ENCODE data around the gene BBOX1. TPM values are rescaled to one million over a fixed set of nuclear protein-coding genes. Genes with fewer than 3 reads are reported as not detected.

Gene BBOX1
- total RNA-seq, 1 donor from 2014 or later = not detected

DNA sequence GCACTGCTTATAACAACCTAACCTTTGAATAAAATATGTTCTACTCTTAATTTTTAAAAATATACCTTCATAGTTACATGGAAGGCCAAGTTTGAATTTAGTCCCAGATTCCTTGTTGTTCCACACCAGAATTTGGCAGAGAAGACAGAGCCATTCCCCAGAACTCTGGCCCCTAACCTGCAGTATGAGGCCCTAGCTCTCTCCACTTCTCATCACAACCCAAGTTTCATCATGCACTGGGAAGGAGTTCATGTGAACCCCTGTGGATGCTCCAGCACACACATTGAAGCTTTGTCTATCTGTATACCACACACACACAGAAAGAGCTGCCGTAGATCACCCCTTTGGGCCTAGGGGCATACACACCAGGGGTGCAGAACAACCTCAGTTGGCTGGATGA is 10.6 kb upstream of the BBOX1 start:
- TF ChIP-seq CTCF (IDR thresholded peaks at IDR 0.05; ENCODE audit: insufficient read depth, low read length, poor library complexity, severe bottlenecking) = no peak
- DNase-seq (ENCODE audit: low read depth) = no peak
- H3K27me3 ChIP-seq (ENCODE audit: control insufficient read depth, insufficient read depth, low read length) = no peaks in the 10 kb centered on the region
- H3K36me3 ChIP-seq (ENCODE audit: control insufficient read depth, insufficient read depth, low read length) = no peaks in the 10 kb centered on the region
- H3K4me3 ChIP-seq (ENCODE audit: low read depth, low read length) = no peak overlapping the region

DNA sequence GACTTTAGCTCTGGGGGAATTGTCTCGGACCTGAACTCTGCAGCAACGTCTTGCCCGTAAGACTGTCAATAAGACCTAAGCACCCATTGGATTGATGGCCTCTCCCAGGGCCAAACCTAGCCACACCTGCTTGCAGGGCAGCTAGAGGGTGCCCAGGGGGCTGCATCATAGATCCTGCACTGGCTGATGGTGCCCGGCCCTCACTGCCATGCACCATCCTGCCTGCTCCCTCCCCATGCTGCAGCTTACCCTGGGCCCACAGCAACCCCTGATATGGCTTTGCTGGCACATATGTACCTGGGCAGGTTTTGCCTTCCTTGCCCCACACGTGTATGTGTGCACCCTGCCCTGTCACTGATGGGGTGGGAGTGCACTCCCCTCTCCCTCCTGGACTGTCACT is 8.9 kb upstream of the BBOX1 start:
- H3K36me3 ChIP-seq (ENCODE audit: control insufficient read depth, insufficient read depth, low read length) = no peaks in the 10 kb centered on the region

GRCh38 chr11:27039873-27040272 is 742 bp upstream of the BBOX1 start:
- no peak overlapping the region for H3K4me3 ChIP-seq (ENCODE audit: low read depth, low read length)
- DNase-seq (ENCODE audit: low read depth) = no peak
- H3K36me3 ChIP-seq (ENCODE audit: control insufficient read depth, insufficient read depth, low read length) = no peaks in the 10 kb centered on the region
- peak; percentile 8 for TF ChIP-seq CTCF (IDR thresholded peaks at IDR 0.05; ENCODE audit: insufficient read depth, low read length, poor library complexity, severe bottlenecking)
- no peaks in the 10 kb centered on the region for H3K27me3 ChIP-seq (ENCODE audit: control insufficient read depth, insufficient read depth, low read length)

More for the DNA sequence above, 8.9 kb upstream of the BBOX1 start:
- TF ChIP-seq CTCF (IDR thresholded peaks at IDR 0.05; ENCODE audit: insufficient read depth, low read length, poor library complexity, severe bottlenecking) = no peak
- DNase-seq (ENCODE audit: low read depth) = no peak
- Histone ChIP-seq H3K4me3 (ENCODE audit: low read depth, low read length) (no peak overlapping the region), H3K27me3 (ENCODE audit: control insufficient read depth, insufficient read depth, low read length) (no peaks in the 10 kb centered on the region)

GRCh38 chr11:27041141-27041899 is 705 bp downstream of the BBOX1 start:
- Histone ChIP-seq H3K4me3 (ENCODE audit: low read depth, low read length) (no peak overlapping the region), H3K27me3 (ENCODE audit: control insufficient read depth, insufficient read depth, low read length) (no peaks in the 10 kb centered on the region), H3K36me3 (ENCODE audit: control insufficient read depth, insufficient read depth, low read length) (no peaks in the 10 kb centered on the region)
- no peak for DNase-seq (ENCODE audit: low read depth)
- TF ChIP-seq CTCF (IDR thresholded peaks at IDR 0.05; ENCODE audit: insufficient read depth, low read length, poor library complexity, severe bottlenecking) = no peak

GRCh38 chr11:27046956-27047355 is 6.3 kb downstream of the BBOX1 start:
- DNase-seq (ENCODE audit: low read depth) = no peak

More at GRCh38 chr11:27046956-27047355, 6.3 kb downstream of the BBOX1 start:
- Histone ChIP-seq H3K36me3 (ENCODE audit: control insufficient read depth, insufficient read depth, low read length) (no peaks in the 10 kb centered on the region), H3K27me3 (ENCODE audit: control insufficient read depth, insufficient read depth, low read length) (no peaks in the 10 kb centered on the region), H3K4me3 (ENCODE audit: low read depth, low read length) (no peak overlapping the region)
- no peak for TF ChIP-seq CTCF (IDR thresholded peaks at IDR 0.05; ENCODE audit: insufficient read depth, low read length, poor library complexity, severe bottlenecking)
